DLD1 (cell line): Measurements from ENCODE around the gene RANBP10.
"Not testable (repeated sequence)": the region's sequence is repeated elsewhere in the genome, so short reads cannot be mapped to it uniquely, and the experiment has no call there.

Experiments used
- in situ Hi-C: cut with HindIII; loops from 2 replicates; pipeline ENCODE4 v1.10.0; 2017; ENCODE audit warnings: low sequenced_read_pairs

Gene RANBP10

DNA sequence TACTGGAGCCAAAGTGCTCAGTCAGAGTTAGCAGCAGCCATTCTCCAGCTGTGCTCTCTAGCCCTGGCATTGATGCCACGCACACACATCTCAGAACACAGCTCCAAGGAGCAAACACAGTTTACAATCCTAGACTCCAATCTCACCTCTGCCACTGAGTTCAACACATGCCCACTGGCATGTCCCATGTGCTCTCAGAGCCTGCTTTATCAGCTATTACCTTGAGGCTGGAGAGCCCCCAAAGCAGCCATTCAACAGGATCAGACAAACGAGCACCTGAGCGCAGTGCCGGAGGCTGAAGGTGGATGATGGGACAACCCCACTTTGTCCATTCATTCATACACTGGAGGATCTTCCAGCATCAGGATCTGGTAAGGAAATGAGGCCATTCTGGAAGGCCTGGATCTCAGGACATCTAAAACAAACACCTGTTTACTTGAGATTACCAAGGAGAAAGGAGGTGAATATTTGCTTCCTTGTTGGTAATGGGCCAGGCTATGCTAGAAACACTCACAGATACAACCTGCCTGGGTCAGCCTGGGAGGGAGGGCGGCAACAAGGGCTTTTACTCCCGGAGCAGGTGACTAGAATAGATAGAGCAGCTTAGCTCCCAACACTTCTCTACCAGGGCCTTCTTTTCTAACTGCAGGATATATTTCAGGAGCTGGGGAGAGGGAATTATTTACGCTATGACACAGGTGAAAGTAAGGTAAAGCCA, 25.4 kb downstream of the RANBP10 start:
- in situ Hi-C loops = no loop called here

DNA sequence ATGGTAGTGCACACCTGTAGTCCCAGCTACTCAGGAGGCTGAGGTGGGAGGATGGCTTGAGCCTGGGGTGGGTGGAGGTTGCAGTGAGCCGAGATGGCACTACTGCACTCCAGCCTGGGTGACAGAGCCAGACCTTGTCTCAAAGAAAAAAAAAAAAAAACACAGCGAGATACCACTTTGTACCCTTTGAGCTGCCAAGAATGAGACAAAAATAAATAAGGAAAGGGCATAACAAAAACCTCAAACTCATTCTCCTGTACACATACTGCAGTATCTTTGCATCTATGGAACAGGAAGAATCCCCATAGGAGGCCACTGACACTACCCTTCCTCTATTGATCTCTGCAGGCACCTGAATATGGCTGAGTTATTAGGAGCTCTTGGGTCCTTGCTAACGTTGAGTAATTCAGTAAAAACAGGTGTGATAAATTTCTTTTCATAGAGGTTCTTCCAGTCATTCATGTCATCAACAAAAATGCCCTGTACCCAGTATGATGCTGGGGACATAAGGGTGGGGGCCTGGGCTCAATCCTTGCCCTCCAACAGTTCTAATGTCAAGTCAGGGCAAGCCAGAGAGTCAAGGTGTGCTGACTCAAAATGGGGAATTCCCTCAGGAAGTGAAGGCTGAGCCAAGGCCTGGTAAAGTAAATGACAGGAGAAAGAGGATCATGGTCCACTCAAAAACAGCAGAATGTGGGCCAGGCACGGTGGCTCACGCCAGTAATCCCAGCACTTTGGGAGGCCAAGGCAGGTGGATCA, 26.9 kb downstream of the RANBP10 start:
- in situ Hi-C loops = no loop called here

DNA sequence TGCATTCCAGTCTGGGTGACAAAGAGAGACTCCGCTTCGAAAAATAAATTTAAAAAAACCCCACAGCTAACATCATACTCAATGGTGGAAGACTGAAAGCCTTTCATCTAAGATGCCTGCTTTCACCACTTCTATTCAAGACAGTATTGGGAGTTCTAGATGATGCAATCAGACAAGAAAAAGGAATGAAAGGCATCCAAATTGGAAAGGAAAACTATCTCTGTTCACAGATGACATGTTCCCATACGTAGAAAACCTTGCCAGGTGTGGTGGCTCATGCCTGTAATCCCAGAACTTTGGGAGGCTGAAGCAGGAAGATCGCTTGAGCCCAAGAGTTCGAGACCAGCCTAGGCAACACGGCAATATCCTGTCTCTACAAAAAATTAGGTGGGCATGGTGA, 31.1 kb downstream of the RANBP10 start:
- in situ Hi-C loops = no loop called here

DNA sequence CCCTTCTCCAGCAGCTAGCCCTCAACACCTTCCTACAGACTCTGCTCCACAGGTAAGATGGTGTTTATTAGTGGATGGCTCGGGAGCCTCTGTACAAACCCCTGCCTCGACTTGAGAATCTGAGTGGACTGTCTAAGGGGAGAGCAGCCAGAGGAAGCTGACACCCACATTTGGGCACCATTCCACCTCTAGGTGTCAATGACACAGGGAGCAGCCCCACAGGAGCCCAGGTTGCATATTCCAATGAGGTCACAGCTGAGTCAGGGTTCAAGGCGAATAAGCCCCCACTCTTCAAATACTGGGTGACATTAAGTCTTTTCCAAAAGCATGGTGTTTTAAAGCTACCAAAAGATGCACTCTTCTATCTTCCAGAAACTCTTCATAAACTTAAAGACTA, 31.9 kb downstream of the RANBP10 start:
- in situ Hi-C loops = no loop called here

DNA sequence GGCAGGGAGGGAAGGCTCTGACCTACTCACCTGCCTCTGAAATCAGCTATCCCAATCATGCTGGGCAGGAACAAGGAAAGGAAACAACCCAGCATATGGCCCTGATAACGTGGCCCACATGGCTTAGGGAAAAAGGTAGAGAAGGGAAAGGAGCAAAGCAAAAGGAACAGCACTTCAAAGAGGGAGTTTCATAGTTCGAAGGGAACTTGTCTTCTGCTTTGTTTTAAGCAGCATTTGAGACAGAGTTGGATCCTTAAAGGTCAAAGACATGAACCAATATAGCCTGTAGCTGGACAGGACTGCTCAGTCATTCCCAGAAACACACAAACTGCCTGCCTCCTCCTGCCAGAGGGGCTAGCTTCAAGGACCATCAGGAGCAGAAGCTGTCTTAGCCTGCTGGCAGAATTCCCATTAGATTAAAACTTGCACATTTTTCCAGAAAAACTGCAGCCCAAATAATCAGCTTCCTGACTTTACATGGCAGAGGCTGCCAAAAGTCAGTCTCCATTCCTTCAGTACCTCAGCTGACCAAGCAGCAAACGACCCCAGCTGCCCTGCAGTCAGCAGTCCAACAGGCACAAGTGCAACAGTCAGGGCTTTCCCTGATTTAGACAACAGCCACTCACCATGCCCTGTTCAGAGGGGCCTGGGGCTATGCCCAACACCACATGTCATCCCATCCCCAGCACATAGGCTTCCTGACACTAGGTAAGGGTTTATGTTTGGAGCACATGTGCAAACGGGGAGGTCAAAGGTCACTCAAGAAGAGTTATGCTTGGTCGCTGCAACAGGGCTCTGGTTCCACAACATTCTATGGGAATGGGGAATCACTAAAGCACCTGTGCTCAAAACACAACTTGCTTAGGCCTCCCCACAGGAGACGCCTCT, 32.5 kb downstream of the RANBP10 start:
- in situ Hi-C loops = no loop called here

DNA sequence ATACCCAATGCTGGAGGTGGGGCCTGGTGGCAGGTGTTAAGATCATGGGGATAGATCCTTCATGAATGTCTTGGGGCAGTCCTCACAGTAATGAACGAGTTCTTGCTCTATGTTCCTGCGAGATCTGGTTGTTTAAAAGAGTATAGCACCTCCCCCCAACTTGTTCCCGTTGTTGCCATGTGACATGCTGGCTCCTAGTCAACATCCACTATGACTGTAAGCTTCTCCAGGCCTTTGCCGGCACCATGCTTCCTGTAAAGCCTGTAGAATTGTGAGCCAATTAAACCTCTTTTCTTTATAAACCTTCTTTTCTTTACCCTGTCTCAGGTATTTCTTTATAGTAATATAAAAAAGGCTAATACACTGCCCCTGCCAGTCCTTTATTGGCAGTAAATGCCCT, 33.3 kb downstream of the RANBP10 start:
- in situ Hi-C loops = no loop called here

DNA sequence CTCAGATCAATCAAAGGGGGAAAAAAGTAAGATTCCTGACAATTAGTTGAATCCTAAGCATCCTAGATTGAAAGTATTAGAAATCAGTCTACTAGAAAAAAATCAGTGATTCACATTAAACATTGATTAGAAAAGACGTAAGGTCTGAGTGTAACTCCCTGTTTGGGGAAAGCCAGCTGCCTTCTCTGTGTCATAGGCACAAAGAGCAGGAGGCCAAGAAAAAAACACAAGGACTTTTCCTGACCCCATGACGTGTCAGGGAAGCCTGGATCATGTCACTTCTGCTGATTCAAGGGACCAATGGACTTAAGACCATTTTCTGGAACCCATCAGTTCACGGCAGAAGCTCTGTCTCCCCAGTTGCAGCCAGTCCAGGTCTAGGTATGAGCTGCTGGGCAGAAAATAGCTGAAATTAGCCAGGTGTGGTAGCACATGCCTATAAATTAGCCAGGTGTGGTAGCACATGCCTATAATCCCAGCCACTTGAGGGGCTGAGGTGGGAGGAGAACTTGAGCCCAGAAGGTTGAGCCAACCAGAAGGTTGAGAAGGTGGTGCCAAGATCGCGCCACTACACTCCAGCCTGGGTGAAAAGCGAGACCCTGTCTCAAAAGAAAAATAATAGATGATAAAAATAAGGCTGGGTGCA, 35.9 kb downstream of the RANBP10 start:
- in situ Hi-C loops = no loop called here

DNA sequence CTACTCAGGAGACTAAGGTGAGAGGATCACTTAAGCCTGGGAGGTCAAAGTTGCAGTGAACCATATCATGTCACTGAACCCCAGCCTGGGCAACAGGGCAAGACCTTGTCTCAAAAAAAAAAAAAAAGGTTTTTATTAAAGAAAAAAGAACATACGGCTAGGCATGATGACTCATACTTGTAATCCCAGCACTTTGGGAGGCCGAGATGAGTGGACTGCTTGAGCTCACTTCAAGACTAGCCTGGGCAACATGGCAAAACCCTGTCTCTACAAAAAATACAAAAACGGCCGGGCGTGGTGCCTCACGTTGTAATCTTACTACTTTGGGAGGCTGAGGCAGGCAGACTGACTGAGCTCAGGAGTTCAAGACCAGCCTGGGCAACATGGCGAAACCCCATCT, 38.4 kb downstream of the RANBP10 start:
- in situ Hi-C loops = no loop called here

DNA sequence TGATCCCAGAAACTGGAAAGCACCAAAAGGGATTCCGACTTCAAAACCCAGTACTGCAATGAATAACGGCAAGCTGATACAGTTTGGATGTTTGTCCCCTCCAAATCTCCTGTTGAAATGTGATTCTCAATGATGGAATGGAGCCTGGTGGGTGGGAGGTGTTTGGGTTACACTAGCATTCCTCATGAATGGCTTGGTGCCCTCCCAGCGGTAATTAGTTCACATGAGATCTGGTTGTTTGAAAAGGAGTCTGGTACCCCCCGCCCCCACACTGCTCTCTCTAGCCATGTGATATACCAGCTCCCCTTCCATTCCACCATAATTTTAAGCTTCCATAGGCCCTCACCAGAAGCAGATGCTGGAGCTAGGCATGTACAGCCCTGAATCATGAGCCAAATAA, 40.1 kb downstream of the RANBP10 start:
- in situ Hi-C loops = no loop called here

DNA sequence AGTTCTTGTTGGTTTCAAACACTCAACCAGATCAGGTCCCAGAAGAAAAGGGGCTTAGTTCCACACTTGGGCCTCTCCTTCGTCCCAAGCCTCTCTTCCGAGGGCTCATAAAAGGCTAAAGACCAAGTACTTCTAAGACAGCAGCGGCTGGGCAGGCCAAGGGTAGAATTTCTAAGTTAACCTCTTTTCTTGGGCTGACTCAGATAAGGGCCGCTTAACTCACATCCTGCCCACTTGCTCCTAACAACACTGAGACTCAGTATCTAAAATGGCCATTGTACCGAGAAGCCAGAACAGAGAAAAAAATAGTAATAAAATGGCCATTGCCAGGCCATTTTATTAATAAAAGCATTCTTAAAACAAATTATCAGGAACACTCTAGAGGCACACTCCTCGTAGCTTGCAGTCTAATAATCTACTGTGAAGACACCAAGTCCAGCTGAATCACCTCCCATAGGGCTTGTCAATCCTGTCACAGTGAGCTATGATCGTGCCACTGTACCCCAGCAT, 42.1 kb downstream of the RANBP10 start:
- in situ Hi-C loops = no loop called here

DNA sequence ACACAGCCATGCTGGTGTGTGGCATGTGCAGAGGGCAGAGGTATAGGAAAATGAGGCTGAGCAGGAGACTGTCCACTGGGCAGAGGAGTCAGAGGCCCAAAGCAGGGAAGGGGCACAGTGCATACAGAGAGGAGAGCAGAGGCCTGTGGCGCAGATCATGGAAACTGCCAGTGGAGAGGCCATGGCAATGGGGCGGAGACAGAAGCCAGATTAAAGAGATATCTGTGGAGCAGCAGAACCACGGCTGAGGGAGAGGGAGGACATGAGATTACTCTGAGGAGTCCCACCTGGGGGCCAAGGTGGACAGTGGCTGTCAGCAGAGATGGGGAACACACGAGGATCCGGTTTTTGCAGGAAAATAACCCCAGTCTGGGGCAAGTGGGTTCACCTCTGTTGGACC, 43.3 kb downstream of the RANBP10 start:
- in situ Hi-C loops = no loop called here

DNA sequence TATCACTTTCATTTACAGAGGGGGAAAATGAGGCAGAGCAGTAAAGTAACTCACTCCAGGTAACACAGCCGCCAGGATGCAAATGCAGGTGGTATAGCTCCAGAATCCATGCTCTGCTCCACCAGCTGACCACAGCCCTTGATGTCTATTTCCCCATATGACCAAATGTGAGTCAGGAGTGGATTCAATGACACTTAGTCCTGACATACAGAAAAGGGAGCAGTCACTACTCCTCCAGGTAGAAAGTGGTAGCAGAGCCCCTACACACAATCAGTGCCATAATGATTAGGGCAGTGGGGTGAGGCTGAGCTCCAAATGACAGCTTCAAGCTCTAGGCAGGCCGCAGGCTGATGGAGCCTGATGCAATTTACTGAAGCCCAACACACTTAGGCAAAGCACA, 44.0 kb downstream of the RANBP10 start:
- in situ Hi-C loops = no loop called here

DNA sequence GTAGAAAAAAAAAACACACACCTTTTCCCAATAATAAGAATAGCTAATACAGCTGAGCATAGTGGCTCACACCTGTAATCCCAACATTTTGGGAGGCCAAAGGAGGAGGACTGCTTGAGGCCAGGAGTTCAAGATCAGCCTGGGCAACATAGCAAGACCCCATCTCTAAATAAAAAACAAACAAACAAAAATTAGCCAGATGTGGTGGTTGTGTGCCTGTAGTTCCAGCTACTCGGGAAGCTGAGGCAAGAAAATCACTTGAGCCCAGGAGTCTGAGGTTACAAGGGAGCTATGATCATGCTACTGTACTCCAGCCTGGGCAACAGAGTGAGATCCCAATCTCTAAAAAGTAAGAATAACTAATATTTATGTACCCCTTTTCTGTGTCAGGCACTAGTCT, 44.4 kb downstream of the RANBP10 start:
- in situ Hi-C loops = no loop called here

DNA sequence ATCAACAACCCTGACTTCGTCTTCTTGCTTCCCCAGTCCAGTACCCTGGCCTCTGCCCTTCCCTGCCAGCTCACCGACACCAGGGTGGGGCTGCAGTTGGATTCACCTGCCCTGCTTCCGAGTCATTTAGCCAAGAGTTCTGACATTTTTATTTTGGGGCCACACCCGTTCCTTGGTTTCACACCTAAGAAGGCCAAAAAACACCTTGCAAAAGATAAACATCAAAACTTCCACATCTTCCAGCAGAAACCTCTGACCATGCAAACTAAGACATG, 45.5 kb downstream of the RANBP10 start:
- in situ Hi-C loops = no loop called here

DNA sequence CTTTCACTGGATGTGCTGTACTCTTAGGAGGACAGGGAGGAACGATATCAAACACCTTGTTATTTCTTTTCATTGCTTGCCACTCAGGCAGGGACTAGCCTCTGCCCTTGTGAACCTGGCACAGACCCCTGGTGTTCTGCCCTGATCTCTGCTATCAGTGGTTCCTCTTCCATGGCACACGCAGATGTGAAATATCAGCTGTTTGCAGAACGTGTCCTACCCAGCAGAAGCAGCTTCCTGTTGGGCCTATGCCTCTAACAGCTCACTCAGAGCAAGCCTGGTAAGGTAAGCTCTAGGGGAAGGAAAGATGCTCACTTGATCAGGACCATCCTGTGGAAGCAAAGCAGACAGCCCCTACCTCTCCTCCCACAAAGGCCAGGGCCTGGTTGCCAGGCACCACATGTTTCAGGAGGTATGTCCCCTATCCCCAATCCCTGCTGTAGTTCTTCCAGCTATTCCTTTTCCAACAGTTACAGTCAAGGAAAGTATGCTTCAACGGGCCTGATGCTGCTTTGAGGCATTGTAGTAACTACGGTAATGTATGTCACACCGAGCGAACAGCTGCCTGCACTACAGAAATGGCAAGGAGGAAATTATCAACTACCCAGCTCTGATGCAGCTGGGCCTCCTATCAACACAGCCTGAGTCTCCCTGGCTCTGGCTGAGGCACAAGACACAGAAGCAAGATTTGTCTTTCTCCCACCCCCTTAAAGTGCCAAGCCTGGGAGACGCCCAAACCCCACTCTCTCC, 46.0 kb downstream of the RANBP10 start:
- in situ Hi-C loops = no loop called here

DNA sequence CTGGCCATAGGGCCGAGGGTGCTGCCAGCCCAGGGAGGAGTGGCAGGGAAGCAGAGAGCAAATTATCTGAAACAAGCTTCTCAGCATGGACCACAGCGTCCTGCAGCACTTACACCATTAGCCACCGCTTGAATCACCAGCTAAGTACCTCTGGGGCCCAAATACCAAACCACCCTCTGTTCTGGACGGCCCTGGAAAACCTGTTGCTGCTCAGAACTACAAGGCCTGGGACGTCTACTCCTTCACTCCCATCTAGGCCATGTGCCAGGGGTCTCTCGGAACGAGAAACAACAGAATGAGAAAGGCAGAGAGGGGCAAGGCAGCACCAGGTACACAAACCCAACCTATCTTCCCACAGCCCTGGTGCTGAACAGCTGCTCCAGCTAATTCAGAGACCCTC, 47.4 kb downstream of the RANBP10 start:
- in situ Hi-C loops = no loop called here

DNA sequence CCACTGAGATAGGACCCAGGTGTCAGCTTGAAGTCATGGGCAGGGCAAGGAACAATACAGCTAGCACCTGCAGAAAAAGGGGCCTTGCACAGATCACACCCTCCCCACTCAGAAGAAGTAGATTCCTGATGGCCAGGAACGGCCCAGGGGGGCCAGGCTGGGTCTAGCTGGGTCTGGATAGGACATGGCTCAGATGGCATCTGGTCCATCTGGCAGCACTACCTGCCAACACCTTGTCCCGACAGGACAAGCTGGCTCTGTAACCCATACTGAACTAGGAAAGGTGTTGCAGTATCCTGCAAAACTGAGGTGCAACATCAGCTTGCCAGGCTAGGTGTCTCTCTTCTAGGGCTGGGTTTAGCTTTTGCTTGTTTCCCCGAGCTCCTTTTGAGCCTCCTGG, 48.4 kb downstream of the RANBP10 start:
- in situ Hi-C loops = no loop called here

DNA sequence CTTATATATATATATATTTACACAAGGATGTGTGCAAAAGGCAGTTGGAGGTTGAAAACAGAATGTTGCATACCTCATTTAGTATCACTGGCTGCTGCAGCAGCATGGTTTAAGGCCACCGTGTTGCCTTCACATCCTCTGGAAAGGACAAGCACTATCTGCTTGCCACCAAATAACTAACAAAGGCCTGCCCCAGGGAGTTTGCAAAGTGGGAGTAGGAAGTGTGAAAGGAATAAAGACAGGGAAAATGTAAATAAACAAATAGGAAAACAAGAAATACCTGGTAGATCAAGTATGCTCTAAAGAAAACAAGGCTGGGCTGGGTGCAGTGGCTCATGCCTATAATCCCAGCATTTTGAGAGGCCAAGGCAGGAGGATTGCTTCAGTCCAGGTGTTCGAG, 53.7 kb downstream of the RANBP10 start:
- in situ Hi-C loops = no loop called here

DNA sequence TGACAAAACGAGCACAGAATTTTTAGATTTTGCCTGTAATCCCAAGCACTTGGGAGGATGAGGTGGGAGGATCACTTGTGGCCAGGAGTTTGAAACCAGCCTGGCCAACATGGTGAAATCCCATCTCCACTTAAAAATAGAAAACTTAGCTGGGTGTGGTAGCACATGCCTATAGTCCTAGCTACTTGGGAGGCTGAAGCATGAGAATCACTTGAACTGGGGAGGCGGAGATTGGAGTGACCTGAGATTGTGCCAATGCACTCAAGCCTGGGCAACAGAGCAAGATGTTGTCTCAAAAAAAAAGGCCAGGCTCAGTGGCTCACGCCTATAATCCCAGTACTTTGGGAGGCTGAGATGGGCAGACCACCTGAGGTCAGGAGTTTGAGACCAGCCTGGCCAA, 55.0 kb downstream of the RANBP10 start:
- in situ Hi-C loops = not testable (repeated sequence)

DNA sequence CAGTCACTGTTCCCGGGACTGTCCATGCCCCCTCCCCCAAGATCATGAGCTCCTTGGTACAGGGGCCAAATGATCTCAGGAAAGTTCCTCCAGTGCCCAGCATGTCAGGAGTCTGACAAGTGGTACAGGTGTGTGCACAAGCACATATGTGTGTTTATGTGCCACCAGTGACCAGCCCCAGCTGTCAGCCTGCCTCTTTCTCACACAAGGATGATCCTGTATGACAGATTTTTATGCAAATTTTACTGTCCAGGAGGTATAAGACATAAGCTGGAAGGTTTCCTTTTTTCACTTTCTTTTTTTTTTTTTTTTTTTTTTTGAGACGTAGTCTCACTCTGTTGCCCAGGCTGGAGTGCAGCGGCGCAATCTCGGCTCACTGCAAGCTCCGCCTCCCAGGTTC, 55.9 kb downstream of the RANBP10 start:
- in situ Hi-C loops = no loop called here
